H9 (cell line): Measurements from ENCODE around the gene TFR2. TPM values are rescaled to one million over a fixed set of nuclear protein-coding genes. Genes with fewer than 3 reads are reported as not detected.
A peak's percentile ranks its signal among the peaks of the same experiment; 100 is the strongest.

Source experiments
- DNase-seq: peaks from one replicate; pipeline ENCODE4 v3.0.0-alpha.2; 2017
- H2AFZ ChIP-seq: one replicate; pipeline ENCODE4 v1.6.1; 2013; ENCODE audit warnings: mild to moderate bottlenecking, low read length, control low read depth, moderate library complexity
- H2AK5ac ChIP-seq: 2 replicates; pipeline ENCODE4 v1.6.1; 2013; ENCODE audit warnings: low read length, control low read depth, mixed read lengths; ENCODE audit not compliant: insufficient read length
- H2BK120ac ChIP-seq: one replicate; pipeline ENCODE4 v1.6.1; 2013; ENCODE audit warnings: low read depth, mild to moderate bottlenecking, low read length, control low read depth, inconsistent platforms; ENCODE audit not compliant: poor library complexity, severe bottlenecking
- H2BK12ac ChIP-seq: 2 replicates; pipeline ENCODE4 v1.6.1; 2013; ENCODE audit warnings: low read length, control low read depth, mixed read lengths, low read depth; ENCODE audit not compliant: insufficient read length
- H2BK15ac ChIP-seq: 2 replicates; pipeline ENCODE4 v1.6.1; 2013; ENCODE audit warnings: low read depth, low read length, control low read depth
- H2BK20ac ChIP-seq: one replicate; pipeline ENCODE4 v1.6.1; 2013; ENCODE audit warnings: low read depth, mild to moderate bottlenecking, low read length, control low read depth, inconsistent platforms; ENCODE audit not compliant: poor library complexity, severe bottlenecking
- H2BK5ac ChIP-seq: 2 replicates; pipeline ENCODE4 v1.6.1; 2013; ENCODE audit warnings: low read length, control low read depth, mixed read lengths; ENCODE audit not compliant: insufficient read length
- H3K14ac ChIP-seq: 2 replicates; pipeline ENCODE4 v1.6.1; 2013; ENCODE audit warnings: low read length, control low read depth; ENCODE audit not compliant: insufficient read depth
- H3K18ac ChIP-seq: 2 replicates; pipeline ENCODE4 v1.6.1; 2013; ENCODE audit warnings: low read depth, mild to moderate bottlenecking, mixed read lengths, low read length, control low read depth; ENCODE audit not compliant: insufficient read length
- H3K23ac ChIP-seq: 2 replicates; pipeline ENCODE4 v1.6.1; 2013; ENCODE audit warnings: low read length, control low read depth, mixed read lengths, low read depth; ENCODE audit not compliant: insufficient read length
- H3K23me2 ChIP-seq: 2 replicates; pipeline ENCODE4 v1.6.1; 2013; ENCODE audit warnings: low read depth, mild to moderate bottlenecking, mixed read lengths, low read length, control low read depth; ENCODE audit not compliant: insufficient read length, poor library complexity, severe bottlenecking
- H3K27ac ChIP-seq: 2 replicates; pipeline ENCODE4 v1.5.1; 2013; ENCODE audit warnings: low read length, control low read depth, mixed read lengths, low read depth; ENCODE audit not compliant: insufficient read length
- H3K27me3 ChIP-seq: 2 replicates; pipeline ENCODE4 v1.6.1; 2013; ENCODE audit warnings: low read length, control low read depth, inconsistent platforms; ENCODE audit not compliant: insufficient read depth
- H3K4ac ChIP-seq: 2 replicates; pipeline ENCODE4 v1.6.1; 2013; ENCODE audit warnings: low read depth, mild to moderate bottlenecking, control low read depth, inconsistent platforms, low read length, moderate library complexity
- H3K4me1 ChIP-seq: 2 replicates; pipeline ENCODE4 v1.6.1; 2013; ENCODE audit warnings: low read length, control low read depth, inconsistent platforms; ENCODE audit not compliant: insufficient read depth
- H3K4me2 ChIP-seq: 2 replicates; pipeline ENCODE4 v1.6.1; 2013; ENCODE audit warnings: low read length, control low read depth, mixed read lengths; ENCODE audit not compliant: insufficient read length, insufficient read depth
- H3K56ac ChIP-seq: 2 replicates; pipeline ENCODE4 v1.6.1; 2013; ENCODE audit warnings: low read depth, mild to moderate bottlenecking, mixed read lengths, low read length, control low read depth; ENCODE audit not compliant: insufficient read length
- H3K79me1 ChIP-seq: 2 replicates; pipeline ENCODE4 v1.6.1; 2013; ENCODE audit warnings: low read depth, mild to moderate bottlenecking, moderate library complexity, low read length, control low read depth, inconsistent platforms; ENCODE audit not compliant: insufficient read depth, poor library complexity, severe bottlenecking
- H3K79me2 ChIP-seq: 2 replicates; pipeline ENCODE4 v1.6.1; 2013; ENCODE audit warnings: low read length, control low read depth, inconsistent platforms; ENCODE audit not compliant: insufficient read depth
- H3K9ac ChIP-seq: 2 replicates; pipeline ENCODE4 v1.6.1; 2013; ENCODE audit warnings: low read length, control low read depth, mixed read lengths; ENCODE audit not compliant: insufficient read length; ENCODE audit errors: extremely low read depth
- H3K9me3 ChIP-seq: one replicate; pipeline ENCODE4 v1.6.1; 2013; ENCODE audit warnings: low read depth, low read length, inconsistent platforms; ENCODE audit not compliant: control insufficient read depth
- H3T11ph ChIP-seq: one replicate; pipeline ENCODE4 v1.6.1; 2013; ENCODE audit warnings: mild to moderate bottlenecking, low read length, control low read depth, inconsistent platforms
- H4K20me1 ChIP-seq: one replicate; pipeline ENCODE4 v1.6.1; 2013; ENCODE audit not compliant: control insufficient read depth, insufficient read length, insufficient read depth
- H4K5ac ChIP-seq: 2 replicates; pipeline ENCODE4 v1.6.1; 2013; ENCODE audit warnings: low read depth, mild to moderate bottlenecking, mixed read lengths, low read length, control low read depth; ENCODE audit not compliant: insufficient read length
- H4K8ac ChIP-seq: replicated peaks from 2 replicates; pipeline ENCODE4 v1.6.1; 2013; ENCODE audit warnings: low read length, control low read depth, mixed read lengths, low read depth; ENCODE audit not compliant: insufficient read length
- H4K91ac ChIP-seq: 2 replicates; pipeline ENCODE4 v1.6.1; 2013; ENCODE audit warnings: low read depth, mild to moderate bottlenecking, moderate library complexity, mixed read lengths, low read length, control low read depth; ENCODE audit not compliant: insufficient read length
- H3K27ac Mint-ChIP-seq, 3 experiments: 2 replicates in 2 of 3; 3 replicates in 1 of 3; pipeline ENCODE4 v1.8.0; 2020 to 2021; ENCODE audit warnings: mixed read lengths in 3 of 3, mild to moderate bottlenecking in 1 of 3, moderate library complexity in 1 of 3
- H3K27me3 Mint-ChIP-seq: 2 replicates; pipeline ENCODE4 v1.8.0; 2021; ENCODE audit warnings: low read depth, mild to moderate bottlenecking, moderate library complexity, mixed read lengths
- H3K36me3 Mint-ChIP-seq, 3 experiments: 2 replicates in 2 of 3; 3 replicates in 1 of 3; pipeline ENCODE4 v1.8.0; 2020 to 2021; ENCODE audit warnings: low read depth in 3 of 3, mixed read lengths in 3 of 3; ENCODE audit not compliant: insufficient read depth in 1 of 3
- H3K4me1 Mint-ChIP-seq, 2 experiments: 2 replicates each; pipeline ENCODE4 v1.8.0; 2020; ENCODE audit warnings: mixed read lengths in 2 of 2
- H3K4me3 Mint-ChIP-seq, 2 experiments: 2 replicates in 1 of 2; 3 replicates in 1 of 2; pipeline ENCODE4 v1.8.0; 2020 to 2021; ENCODE audit warnings: mild to moderate bottlenecking in 2 of 2, mixed read lengths in 2 of 2, moderate library complexity in 1 of 2
- H3K9me3 Mint-ChIP-seq, 2 experiments: 2 replicates in 1 of 2; 3 replicates in 1 of 2; pipeline ENCODE4 v1.8.0; 2020; ENCODE audit warnings: mild to moderate bottlenecking in 2 of 2, mixed read lengths in 2 of 2, moderate library complexity in 1 of 2
- WGBS: extraction: QIAGEN DNeasy Blood & Tissue Kit; methylation state at CpG from one replicate; pipeline ENCODE4 v1.1.7; 2013; ENCODE audit warnings: missing lambda C conversion rate, low lambda C conversion rate, mixed read lengths; ENCODE audit not compliant: insufficient read length; ENCODE audit errors: extremely low coverage; 5-methylcytosine and 5-hydroxymethylcytosine counted together
- total RNA-seq: library from RNA; stranded (reverse); gene quantifications from 2 replicates; pipeline ENCODE4 v1.2.1, GENCODE V29; 2021
- TF ChIP-seq, protein P1 (sequence below): fragments of 200-600 bp; sonication (generic); conservative IDR thresholded peaks from 3 replicates; pipeline ENCODE4 v1.8.0; 2021; ENCODE audit warnings: antibody characterized with exemption, mild to moderate bottlenecking

The TFR2 gene
- total RNA-seq, 1 experiment from 2014 or later, result 2.3 TPM

GRCh38 chr7:100626055-100626454 is 15.3 kb downstream of the TFR2 start:
- no peak for DNase-seq
- H3K56ac ChIP-seq, result no peak overlapping the region
- H3K27ac Mint-ChIP-seq, result no peak overlapping the region
- peak overlapping the region; percentile 41 to 78; a peak in 4 of 5 replicates for H3K4me3 Mint-ChIP-seq
- no peak overlapping the region for H2BK5ac ChIP-seq
- H3K79me1 ChIP-seq, result no peaks in the 10 kb centered on the region
- no peak overlapping the region for H2AFZ ChIP-seq
- no peak overlapping the region for H3K23ac ChIP-seq
- no peak overlapping the region for H4K91ac ChIP-seq
- H3K4me1 Mint-ChIP-seq, result peaks cover 9 to 15% of the 10 kb centered on the region in 2 experiments
- no CpG with 5 or more reads among the region's 3 CpGs for WGBS
- peaks cover 3% of the 10 kb centered on the region; the same call in 1 of the 2 replicates for H3K27me3 ChIP-seq
- no peaks in the 10 kb centered on the region for H3K79me2 ChIP-seq
- H3K36me3 Mint-ChIP-seq, result peaks cover 0 to 4% (median 0%) of the 10 kb centered on the region in 3 experiments; a peak in 1 of 7 replicates
- peak overlapping the region; percentile 60 for H3K4me2 ChIP-seq
- no peak overlapping the region for H2BK12ac ChIP-seq
- H2BK20ac ChIP-seq, result no peak overlapping the region
- TF ChIP-seq, protein P1, sequence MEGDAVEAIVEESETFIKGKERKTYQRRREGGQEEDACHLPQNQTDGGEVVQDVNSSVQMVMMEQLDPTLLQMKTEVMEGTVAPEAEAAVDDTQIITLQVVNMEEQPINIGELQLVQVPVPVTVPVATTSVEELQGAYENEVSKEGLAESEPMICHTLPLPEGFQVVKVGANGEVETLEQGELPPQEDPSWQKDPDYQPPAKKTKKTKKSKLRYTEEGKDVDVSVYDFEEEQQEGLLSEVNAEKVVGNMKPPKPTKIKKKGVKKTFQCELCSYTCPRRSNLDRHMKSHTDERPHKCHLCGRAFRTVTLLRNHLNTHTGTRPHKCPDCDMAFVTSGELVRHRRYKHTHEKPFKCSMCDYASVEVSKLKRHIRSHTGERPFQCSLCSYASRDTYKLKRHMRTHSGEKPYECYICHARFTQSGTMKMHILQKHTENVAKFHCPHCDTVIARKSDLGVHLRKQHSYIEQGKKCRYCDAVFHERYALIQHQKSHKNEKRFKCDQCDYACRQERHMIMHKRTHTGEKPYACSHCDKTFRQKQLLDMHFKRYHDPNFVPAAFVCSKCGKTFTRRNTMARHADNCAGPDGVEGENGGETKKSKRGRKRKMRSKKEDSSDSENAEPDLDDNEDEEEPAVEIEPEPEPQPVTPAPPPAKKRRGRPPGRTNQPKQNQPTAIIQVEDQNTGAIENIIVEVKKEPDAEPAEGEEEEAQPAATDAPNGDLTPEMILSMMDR, result no peak
- H3K23me2 ChIP-seq, result peaks cover 5% of the 10 kb centered on the region
- no peak overlapping the region for H4K5ac ChIP-seq
- H3K4me1 ChIP-seq, result no peaks in the 10 kb centered on the region
- no peak overlapping the region for H2BK15ac ChIP-seq
- no peaks in the 10 kb centered on the region for H4K20me1 ChIP-seq
- no peak overlapping the region for H3K14ac ChIP-seq
- no peak overlapping the region for H2BK120ac ChIP-seq
- H3K27me3 Mint-ChIP-seq, result peaks cover 36% of the 10 kb centered on the region
- no peak overlapping the region for H3K27ac ChIP-seq
- no peak overlapping the region for H3T11ph ChIP-seq
- no peak overlapping the region for H3K18ac ChIP-seq
- H3K9me3 ChIP-seq, result no peaks in the 10 kb centered on the region
- no peak overlapping the region for H3K9ac ChIP-seq
- no peak overlapping the region for H4K8ac ChIP-seq
- no peak overlapping the region for H2AK5ac ChIP-seq
- no peak overlapping the region for H3K4ac ChIP-seq
- no peaks in the 10 kb centered on the region for H3K9me3 Mint-ChIP-seq
